Astrocyte of the cerebellum (primary cell): ENCODE data around the gene STYX.

ENCODE experiments used
- DNase-seq: peaks from one replicate; pipeline ENCODE4 v3.0.0-alpha.2; 2011; ENCODE audit warnings: low read depth
- H3K4me3 ChIP-seq: 2 replicates; pipeline ENCODE4 v1.5.1; 2011; ENCODE audit warnings: mild to moderate bottlenecking, low read depth, low read length, moderate library complexity
- CTCF ChIP-seq: IDR thresholded peaks from 2 replicates; pipeline ENCODE4 v1.5.1; 2012; ENCODE audit warnings: low read length, low read depth, moderate library complexity, mild to moderate bottlenecking; ENCODE audit errors: missing control alignments
- in situ Hi-C: cut with HindIII; loops from 2 replicates; pipeline ENCODE4 v1.10.0; 2017; ENCODE audit warnings: low sequenced_read_pairs

Gene STYX

GRCh38 chr14:52703664-52704063, 26.3 kb upstream of the STYX start:
- no peak for DNase-seq
- in situ Hi-C loops, result no loop called here
- TF ChIP-seq CTCF, result no peak
- H3K4me3 ChIP-seq, result no peak overlapping the region

- no peak for DNase-seq
- in situ Hi-C loops, result no loop called here
- TF ChIP-seq CTCF, result no peak
- H3K4me3 ChIP-seq, result peak overlapping the region; percentile 64
Observed at GRCh38 chr14:52706286-52706685, 23.7 kb upstream of the STYX start.

- in situ Hi-C loops, result no loop called here
- TF ChIP-seq CTCF, result no peak
- DNase-seq, result peak; percentile 62
- peak within 1 kb of the TSS; percentile 64 for H3K4me3 ChIP-seq
Observed at GRCh38 chr14:52706724-52707706, 23.0 kb upstream of the STYX start, which contains the start of gene PSMC6. Gene PSMC6, plus strand, starts transcription at chr14:52707200. Its CDS starts 20 bp downstream, at chr14:52707220.

GRCh38 chr14:52711666-52712065, 18.3 kb upstream of the STYX start:
- no peak for TF ChIP-seq CTCF
- DNase-seq, result no peak
- in situ Hi-C loops, result no loop called here
- H3K4me3 ChIP-seq, result no peak overlapping the region

GRCh38 chr14:52716155-52716554, 13.8 kb upstream of the STYX start:
- TF ChIP-seq CTCF, result no peak
- no peak overlapping the region for H3K4me3 ChIP-seq
- DNase-seq, result no peak
- in situ Hi-C loops, result no loop called here

GRCh38 chr14:52723514-52724359, 6.2 kb upstream of the STYX start:
- in situ Hi-C loops, result no loop called here
- H3K4me3 ChIP-seq, result no peak overlapping the region
- TF ChIP-seq CTCF, result no peak
- DNase-seq, result no peak
